GM12873 (cell line): ENCODE results near the gene SH3GL3.

Experiments
- TF ChIP-seq, protein P1 (sequence below): IDR thresholded peaks from 2 replicates; pipeline ENCODE4 v1.5.1; 2012; ENCODE audit warnings: low read depth, mild to moderate bottlenecking, moderate library complexity, low read length, control low read depth; ENCODE audit not compliant: insufficient read depth; ENCODE audit errors: missing control alignments

The SH3GL3 gene

DNA sequence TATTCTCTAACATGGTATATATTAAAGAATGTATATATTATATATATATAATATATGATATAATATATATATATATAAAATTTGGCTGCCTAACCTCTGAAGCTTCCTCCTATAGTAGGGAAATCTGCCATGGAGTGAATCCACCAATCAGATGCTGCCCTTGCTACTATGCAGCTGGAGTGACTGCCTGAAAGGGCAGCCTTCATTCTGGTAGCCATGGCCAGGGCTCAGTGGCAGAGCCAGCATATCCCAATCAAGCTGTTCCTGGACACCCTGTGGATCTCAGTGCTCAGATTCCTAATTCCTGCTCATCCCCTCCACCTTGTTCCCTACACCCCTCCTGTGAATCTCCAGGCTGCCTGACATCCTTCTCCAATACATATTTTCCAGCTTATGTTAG is 2.2 kb upstream of the SH3GL3 start:
- TF ChIP-seq, protein P1, sequence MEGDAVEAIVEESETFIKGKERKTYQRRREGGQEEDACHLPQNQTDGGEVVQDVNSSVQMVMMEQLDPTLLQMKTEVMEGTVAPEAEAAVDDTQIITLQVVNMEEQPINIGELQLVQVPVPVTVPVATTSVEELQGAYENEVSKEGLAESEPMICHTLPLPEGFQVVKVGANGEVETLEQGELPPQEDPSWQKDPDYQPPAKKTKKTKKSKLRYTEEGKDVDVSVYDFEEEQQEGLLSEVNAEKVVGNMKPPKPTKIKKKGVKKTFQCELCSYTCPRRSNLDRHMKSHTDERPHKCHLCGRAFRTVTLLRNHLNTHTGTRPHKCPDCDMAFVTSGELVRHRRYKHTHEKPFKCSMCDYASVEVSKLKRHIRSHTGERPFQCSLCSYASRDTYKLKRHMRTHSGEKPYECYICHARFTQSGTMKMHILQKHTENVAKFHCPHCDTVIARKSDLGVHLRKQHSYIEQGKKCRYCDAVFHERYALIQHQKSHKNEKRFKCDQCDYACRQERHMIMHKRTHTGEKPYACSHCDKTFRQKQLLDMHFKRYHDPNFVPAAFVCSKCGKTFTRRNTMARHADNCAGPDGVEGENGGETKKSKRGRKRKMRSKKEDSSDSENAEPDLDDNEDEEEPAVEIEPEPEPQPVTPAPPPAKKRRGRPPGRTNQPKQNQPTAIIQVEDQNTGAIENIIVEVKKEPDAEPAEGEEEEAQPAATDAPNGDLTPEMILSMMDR, result no peak

DNA sequence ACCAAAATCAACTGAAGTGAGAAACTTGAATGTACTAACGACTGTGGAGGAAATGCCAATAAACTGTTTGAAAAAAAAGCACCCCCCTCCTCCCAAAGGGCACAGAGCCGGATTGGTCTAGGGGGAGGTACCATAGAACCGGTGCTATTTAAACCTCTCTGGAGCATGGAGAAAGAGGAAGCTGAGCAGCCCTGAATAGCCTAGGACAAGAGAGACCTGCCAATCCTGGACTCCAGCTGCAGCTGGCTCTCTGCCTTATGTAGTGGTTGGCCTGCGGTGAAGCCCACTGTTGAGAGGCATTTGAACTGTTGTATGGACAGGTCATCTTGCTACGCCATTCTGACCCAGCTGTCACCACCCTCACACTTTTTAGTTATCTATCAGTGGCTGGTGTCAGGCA is 1.5 kb upstream of the SH3GL3 start:
- TF ChIP-seq, protein P1, result no peak

DNA sequence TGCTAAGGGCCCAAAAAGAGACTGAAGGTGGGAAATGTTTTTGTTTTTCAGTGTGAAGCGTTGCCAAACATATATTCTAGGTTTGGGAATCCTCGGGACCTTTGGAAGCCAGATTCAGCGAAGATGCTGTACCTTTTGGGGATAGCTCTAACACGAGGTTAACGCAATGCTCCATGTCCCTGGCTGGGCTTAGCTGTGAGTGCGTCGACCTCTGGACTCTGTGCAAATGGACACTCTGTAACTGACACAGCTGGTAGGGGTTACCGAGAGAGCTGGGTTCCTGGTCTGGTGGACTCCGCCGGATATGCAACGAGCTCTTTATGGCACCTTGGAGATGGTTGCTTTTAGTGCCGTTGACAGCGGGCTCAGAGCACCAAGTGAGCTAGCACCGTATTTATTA is 724 bp upstream of the SH3GL3 start:
- TF ChIP-seq, protein P1, result no peak

DNA sequence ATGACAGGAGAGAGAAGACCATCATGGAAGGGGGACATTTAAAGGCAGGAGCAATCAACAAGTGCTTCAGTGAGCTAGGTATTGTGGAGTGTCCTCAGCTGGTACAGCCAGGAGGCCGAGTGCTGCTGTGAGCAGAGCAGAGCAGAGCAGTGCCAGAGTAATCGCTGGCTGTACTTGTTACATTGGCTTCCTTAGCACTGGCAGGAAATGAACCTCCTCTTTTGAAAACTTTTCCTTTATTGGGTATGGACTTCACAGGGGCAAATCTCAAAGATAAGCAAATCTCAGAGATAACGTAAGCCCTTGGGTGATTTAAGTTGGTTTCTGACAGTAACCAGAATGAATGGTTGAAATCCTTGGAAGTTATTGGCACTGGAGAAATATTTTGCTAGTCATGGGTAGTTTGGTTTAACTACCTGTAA is 2.1 kb downstream of the SH3GL3 start:
- TF ChIP-seq, protein P1, result no peak

DNA sequence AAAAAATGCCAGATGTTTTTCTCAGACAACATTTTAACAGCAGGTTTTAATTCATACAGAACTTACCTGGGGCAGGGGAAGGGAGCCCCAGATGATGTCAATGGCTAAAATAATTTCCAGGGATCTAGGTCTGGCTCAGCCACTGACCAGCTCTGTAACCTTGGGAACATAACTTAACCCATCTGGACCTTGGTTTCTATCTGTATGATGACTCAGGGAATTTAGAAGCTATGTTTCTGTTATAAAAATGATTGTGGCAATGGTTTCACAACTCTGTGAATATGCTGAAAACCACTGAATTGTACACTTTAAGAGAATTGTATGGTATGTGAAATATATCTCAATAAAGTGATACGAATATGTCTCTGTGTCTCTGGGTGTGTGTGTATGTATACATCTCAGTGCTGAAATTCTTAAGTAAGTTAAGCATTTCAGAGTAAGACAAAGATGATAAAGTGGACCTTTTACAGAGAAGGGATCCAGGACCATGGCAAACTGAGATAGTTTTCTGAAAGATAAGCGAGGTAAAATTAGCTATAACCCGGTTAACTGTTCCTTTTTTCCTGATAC is 2.9 kb downstream of the SH3GL3 start:
- TF ChIP-seq, protein P1, result no peak

DNA sequence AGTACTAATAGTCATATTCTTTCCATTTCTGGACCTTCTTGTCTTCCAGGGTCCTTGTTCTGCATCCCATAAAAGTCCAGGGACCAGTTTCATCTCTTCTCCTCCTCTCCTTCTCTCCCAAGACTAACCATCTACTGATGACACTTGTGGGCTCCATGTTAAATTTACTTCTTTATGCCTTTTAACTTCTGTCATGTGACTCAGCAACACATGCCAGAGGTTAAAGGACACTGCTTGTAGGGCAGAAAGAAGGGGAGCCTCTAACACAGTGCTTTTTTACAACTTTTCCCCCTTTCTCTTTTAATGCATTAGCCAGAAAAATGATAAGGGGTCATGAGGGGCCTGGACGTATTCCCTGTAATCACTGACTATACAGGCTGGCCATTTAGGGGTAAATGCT is 10.0 kb downstream of the SH3GL3 start:
- TF ChIP-seq, protein P1, result no peak

DNA sequence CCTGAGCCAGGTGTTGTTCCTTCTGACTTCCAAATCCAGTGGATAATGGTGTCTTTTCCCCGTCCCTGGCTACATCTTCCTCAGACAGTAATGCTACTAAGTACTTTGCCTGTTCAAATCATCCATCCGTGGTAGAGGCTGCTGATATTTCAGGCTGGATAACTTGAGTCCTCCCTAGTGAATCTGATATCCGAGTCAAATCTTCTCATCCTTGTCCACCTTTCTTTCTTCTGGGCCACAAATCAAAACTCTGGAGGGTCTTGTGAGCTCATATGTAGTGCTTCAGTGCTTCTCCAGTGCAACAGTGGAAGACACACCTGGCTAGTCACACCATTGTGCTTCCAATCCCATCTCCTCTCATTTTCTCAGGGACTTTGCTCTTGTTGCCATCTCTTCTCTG is 11.2 kb downstream of the SH3GL3 start:
- TF ChIP-seq, protein P1, result no peak
